GM10248 (cell line): ENCODE measurements around the gene CADM1.

Experiments used
- CTCF ChIA-PET: fragments of 300-600 bp; sonication (Branson Sonifier 250); formaldehyde crosslinking; extraction: SDS; loops from one replicate; lab custom pipeline; 2021; ENCODE audit warnings: antibody characterized with exemption; lab: Yijun Ruan, JAX
- POLR2A ChIA-PET: fragments of 350-650 bp; sonication (Branson Sonifier 250); formaldehyde crosslinking; extraction: SDS; loops from one replicate; lab custom pipeline; 2020; ENCODE audit warnings: antibody characterized with exemption; lab: Yijun Ruan, JAX
- DNase-seq: peaks from one replicate; pipeline ENCODE4 v3.0.0; 2012; ENCODE audit errors: extremely low spot score
- CTCF ChIP-seq: IDR thresholded peaks from 2 replicates; pipeline ENCODE4 v1.5.1; 2012; ENCODE audit warnings: mild to moderate bottlenecking, low read depth; ENCODE audit errors: extremely low read depth, missing control alignments, control extremely low read depth

Gene CADM1

GRCh38 chr11:115499891-115500290, 4.3 kb downstream of the CADM1 start:
- no peak for TF ChIP-seq CTCF
- ChIA-PET POLR2A (no interaction called here), CTCF (no interaction called here)
- no peak for DNase-seq

GRCh38 chr11:115499241-115499799, 4.9 kb downstream of the CADM1 start:
- no peak for TF ChIP-seq CTCF
- ChIA-PET CTCF (no interaction called here), POLR2A (no interaction called here)
- DNase-seq, result no peak

- TF ChIP-seq CTCF, result no peak
- POLR2A ChIA-PET, result no interaction called here
- CTCF ChIA-PET, result no interaction called here
- DNase-seq, result no peak
These were observed 5.9 kb downstream of the CADM1 start for GRCh38 chr11:115498354-115498753.

GRCh38 chr11:115497303-115497702, 6.9 kb downstream of the CADM1 start:
- ChIA-PET CTCF (interaction anchor here (1.3 kb wide), 1 partner anchor 38 kb away, joined by 3 read pairs; no protein-coding TSS in a partner anchor), POLR2A (no interaction called here)
- DNase-seq, result peak; percentile 14
- no peak for TF ChIP-seq CTCF

- ChIA-PET POLR2A (no interaction called here), CTCF (interaction anchor here (1.3 kb wide), 1 partner anchor 38 kb away, joined by 3 read pairs; no protein-coding TSS in a partner anchor)
- TF ChIP-seq CTCF, result no peak
- no peak for DNase-seq
These were observed 7.3 kb downstream of the CADM1 start for GRCh38 chr11:115496892-115497291.

- CTCF ChIA-PET, result no interaction called here
These were observed 10.3 kb downstream of the CADM1 start for GRCh38 chr11:115493905-115494304.

More at GRCh38 chr11:115493905-115494304, 10.3 kb downstream of the CADM1 start:
- no peak for TF ChIP-seq CTCF
- POLR2A ChIA-PET, result no interaction called here
- DNase-seq, result no peak
